ENCODE data around the gene ATP6V0A4. TPM values are rescaled to one million over a fixed set of nuclear protein-coding genes. Genes with fewer than 3 reads are reported as not detected.

The ATP6V0A4 gene
- total RNA-seq (0.28 TPM in 1 of 2 replicates, not detected in the other), polyA plus RNA-seq (0.39 TPM in 1 of 2 replicates, not detected in the other)

- Histone ChIP-seq H3K27me3 (peaks cover 5% of the 10 kb centered on the region), H3K36me3 (no peaks in the 10 kb centered on the region), H3K27ac (no peak within 1 kb of the TSS), H3K4me1 (ENCODE audit: low read depth) (no peaks in the 10 kb centered on the region), H3K9me3 (ENCODE audit: low read depth) (no peaks in the 10 kb centered on the region), H3K4me3 (no peak within 1 kb of the TSS)
- TF ChIP-seq, protein P1, sequence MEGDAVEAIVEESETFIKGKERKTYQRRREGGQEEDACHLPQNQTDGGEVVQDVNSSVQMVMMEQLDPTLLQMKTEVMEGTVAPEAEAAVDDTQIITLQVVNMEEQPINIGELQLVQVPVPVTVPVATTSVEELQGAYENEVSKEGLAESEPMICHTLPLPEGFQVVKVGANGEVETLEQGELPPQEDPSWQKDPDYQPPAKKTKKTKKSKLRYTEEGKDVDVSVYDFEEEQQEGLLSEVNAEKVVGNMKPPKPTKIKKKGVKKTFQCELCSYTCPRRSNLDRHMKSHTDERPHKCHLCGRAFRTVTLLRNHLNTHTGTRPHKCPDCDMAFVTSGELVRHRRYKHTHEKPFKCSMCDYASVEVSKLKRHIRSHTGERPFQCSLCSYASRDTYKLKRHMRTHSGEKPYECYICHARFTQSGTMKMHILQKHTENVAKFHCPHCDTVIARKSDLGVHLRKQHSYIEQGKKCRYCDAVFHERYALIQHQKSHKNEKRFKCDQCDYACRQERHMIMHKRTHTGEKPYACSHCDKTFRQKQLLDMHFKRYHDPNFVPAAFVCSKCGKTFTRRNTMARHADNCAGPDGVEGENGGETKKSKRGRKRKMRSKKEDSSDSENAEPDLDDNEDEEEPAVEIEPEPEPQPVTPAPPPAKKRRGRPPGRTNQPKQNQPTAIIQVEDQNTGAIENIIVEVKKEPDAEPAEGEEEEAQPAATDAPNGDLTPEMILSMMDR (IDR thresholded peaks at IDR 0.05; ENCODE audit: low read depth, low read length), result no peak
- DNase-seq (ENCODE audit: low read depth in 1 of 2, low spot score in 1 of 2), result no peak
These were observed at the start of gene ATP6V0A4, which contains the start of gene TMEM213 for GRCh38 chr7:138797715-138798320. TSS of gene ATP6V0A4 (minus strand) at chr7:138798196. CDS start at chr7:138771247, 26,949 bp downstream. TSS of gene TMEM213 (plus strand) at chr7:138797994. CDS start at chr7:138798105, 111 bp downstream.

DNA sequence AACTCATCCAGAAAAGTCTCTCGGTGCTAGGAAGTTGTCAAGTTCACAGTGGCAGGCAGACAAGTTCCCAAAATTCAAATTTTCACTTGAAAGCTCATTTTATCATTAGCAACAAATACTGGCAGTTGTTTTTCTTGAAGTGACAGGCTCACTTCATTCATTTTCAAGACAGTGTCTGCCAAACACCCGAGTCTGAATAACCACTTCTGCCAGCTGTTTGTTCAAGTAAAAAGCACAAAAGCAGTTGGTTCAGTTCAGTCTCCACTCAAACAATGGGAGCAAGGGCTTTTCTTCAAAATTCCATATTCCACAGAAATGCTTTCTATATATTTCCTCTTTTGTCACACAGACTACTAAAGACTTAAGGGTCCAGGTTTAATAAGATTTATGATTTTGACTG lies 47.7 kb upstream of the ATP6V0A4 start:
- no peaks in the 10 kb centered on the region for H3K27me3 ChIP-seq
- no peak overlapping the region for H3K27ac ChIP-seq
- peaks cover 18% of the 10 kb centered on the region for H3K36me3 ChIP-seq
- H3K9me3 ChIP-seq (ENCODE audit: low read depth), result no peaks in the 10 kb centered on the region
- no peak overlapping the region for H3K4me3 ChIP-seq
- no peak for DNase-seq (ENCODE audit: low read depth in 1 of 2, low spot score in 1 of 2)
- TF ChIP-seq, protein P1 (IDR thresholded peaks at IDR 0.05; ENCODE audit: low read depth, low read length), result no peak
- no peaks in the 10 kb centered on the region for H3K4me1 ChIP-seq (ENCODE audit: low read depth)

DNA sequence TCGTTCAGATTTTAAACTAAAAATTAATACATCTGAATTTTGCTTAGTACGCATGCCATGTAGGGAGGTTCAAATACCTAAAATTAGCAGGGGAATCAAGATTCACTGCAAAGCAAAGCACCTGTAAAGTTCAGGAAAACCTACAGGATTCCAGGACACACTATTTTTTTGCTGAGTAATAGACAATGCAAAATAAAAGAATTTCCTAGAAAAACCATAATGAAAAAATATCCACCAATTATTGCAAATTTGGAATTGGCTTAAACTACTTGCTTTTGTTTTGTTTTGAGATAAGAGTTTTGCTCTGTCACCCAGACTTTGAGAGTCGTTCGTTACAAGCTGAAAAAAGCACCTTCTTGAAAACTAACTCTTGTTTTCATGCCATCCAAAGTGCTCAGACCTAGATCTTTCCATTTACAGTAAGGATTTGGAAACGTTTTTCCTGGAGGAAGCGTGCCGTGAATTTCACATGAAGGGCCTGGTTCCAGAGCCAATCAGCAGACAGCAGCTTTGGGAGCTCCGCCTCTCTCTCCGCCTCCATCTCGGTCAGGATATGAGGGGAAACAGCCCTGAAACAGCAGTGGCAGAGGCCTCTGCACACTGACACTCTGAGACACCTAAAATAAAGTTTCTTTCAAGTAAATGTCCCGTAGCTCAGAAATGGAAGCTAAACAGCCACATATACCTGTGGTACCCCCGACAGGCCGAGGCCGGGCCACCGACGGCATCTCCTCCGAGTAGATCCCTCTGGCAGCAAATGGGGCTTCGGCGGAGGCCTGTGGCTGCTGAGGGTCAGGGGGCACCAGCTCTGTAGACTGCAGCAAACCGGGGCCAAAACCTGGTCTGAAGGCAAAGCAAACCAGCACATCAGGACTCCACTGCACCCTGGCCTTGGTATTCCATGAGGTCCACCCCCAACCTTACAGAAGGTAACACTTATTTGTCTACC lies 45.9 kb upstream of the ATP6V0A4 start:
- Histone ChIP-seq H3K4me3 (no peak overlapping the region), H3K4me1 (ENCODE audit: low read depth) (no peaks in the 10 kb centered on the region), H3K27ac (no peak overlapping the region), H3K27me3 (no peaks in the 10 kb centered on the region), H3K36me3 (peaks cover 10% of the 10 kb centered on the region), H3K9me3 (ENCODE audit: low read depth) (no peaks in the 10 kb centered on the region)
- TF ChIP-seq, protein P1 (IDR thresholded peaks at IDR 0.05; ENCODE audit: low read depth, low read length), result no peak
- DNase-seq (ENCODE audit: low read depth in 1 of 2, low spot score in 1 of 2), result no peak

DNA sequence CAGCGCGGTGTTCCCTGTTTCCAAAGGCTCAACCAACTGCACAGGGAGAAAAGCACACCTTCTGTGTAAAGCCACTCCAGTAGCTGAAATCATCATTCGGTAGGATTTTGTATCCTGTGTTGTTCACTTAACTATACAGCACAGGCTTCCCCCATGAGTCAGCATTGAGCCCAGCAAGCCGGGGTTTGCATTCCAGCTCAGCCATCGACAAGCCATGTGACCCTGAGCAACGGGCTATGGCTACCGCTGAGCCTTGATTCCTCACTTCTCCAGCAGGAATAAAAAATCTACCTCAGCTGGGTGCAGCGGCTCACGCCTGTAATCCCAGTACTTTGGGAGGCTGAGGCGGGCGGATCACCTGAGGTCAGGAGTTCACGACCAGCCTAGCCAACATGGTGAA lies 44.1 kb upstream of the ATP6V0A4 start:
- TF ChIP-seq, protein P1 (IDR thresholded peaks at IDR 0.05; ENCODE audit: low read depth, low read length), result no peak
- Histone ChIP-seq H3K27ac (no peak overlapping the region), H3K4me3 (no peak overlapping the region), H3K36me3 (peaks cover 6% of the 10 kb centered on the region), H3K9me3 (ENCODE audit: low read depth) (no peaks in the 10 kb centered on the region), H3K4me1 (ENCODE audit: low read depth) (peaks cover 14% of the 10 kb centered on the region), H3K27me3 (no peaks in the 10 kb centered on the region)
- DNase-seq (ENCODE audit: low read depth in 1 of 2, low spot score in 1 of 2), result peak in 1 of 2 donors; percentile 52

- H3K9me3 ChIP-seq (ENCODE audit: low read depth), result no peaks in the 10 kb centered on the region
- no peaks in the 10 kb centered on the region for H3K27me3 ChIP-seq
- TF ChIP-seq, protein P1 (IDR thresholded peaks at IDR 0.05; ENCODE audit: low read depth, low read length), result no peak
- H3K27ac ChIP-seq, result peak overlapping the region; percentile 61
- peak in 1 of 2 donors; percentile 44 for DNase-seq (ENCODE audit: low read depth in 1 of 2, low spot score in 1 of 2)
- H3K4me3 ChIP-seq, result no peak overlapping the region
- H3K4me1 ChIP-seq (ENCODE audit: low read depth), result peaks cover 14% of the 10 kb centered on the region
- peaks cover 9% of the 10 kb centered on the region for H3K36me3 ChIP-seq
These were observed 40.2 kb upstream of the ATP6V0A4 start for GRCh38 chr7:138838166-138838565.
